HCT116 (cell line): ENCODE measurements around the gene USH1G.
A peak's percentile ranks its signal among the peaks of the same experiment; 100 is the strongest.

ENCODE experiments used
- CEBPB ChIP-seq: IDR thresholded peaks from 2 replicates; pipeline ENCODE4 v1.6.1; 2012; ENCODE audit warnings: low read depth
- CTCF ChIP-seq, 3 experiments: fragments of 200-600 bp in 1 of 3; sonication (generic) in 1 of 3; IDR thresholded peaks in 2 of 3; conservative IDR thresholded peaks in 1 of 3; 2 replicates each; pipeline ENCODE4 v1.5.1; 2012 to 2017; ENCODE audit warnings: low read depth in 2 of 3, low read length in 2 of 3, antibody characterized with exemption in 1 of 3, borderline replicate concordance in 1 of 3, control low read depth in 1 of 3, mild to moderate bottlenecking in 1 of 3, mixed read lengths in 1 of 3, mixed run types in 1 of 3, moderate library complexity in 1 of 3; ENCODE audit not compliant: insufficient read depth in 1 of 3
- EGR1 ChIP-seq: IDR thresholded peaks from 2 replicates; pipeline ENCODE4 v1.6.1; 2012; ENCODE audit warnings: low read depth
- EZH2 ChIP-seq: fragments of 200-600 bp; sonication (generic); IDR thresholded peaks from 2 replicates; pipeline ENCODE4 v1.6.1; 2017; ENCODE audit warnings: antibody characterized with exemption, mixed run types
- FOSL1 ChIP-seq: IDR thresholded peaks from 2 replicates; pipeline ENCODE4 v1.6.1; 2012; ENCODE audit warnings: low read depth
- POLR2A ChIP-seq: IDR thresholded peaks from 2 replicates; pipeline ENCODE4 v1.7.0; 2011; ENCODE audit warnings: borderline replicate concordance; ENCODE audit not compliant: insufficient read depth, insufficient read length; ENCODE audit errors: extremely low read depth
- POLR2AphosphoS5 ChIP-seq: IDR thresholded peaks from 2 replicates; pipeline ENCODE4 v1.6.1; 2011; ENCODE audit warnings: mild to moderate bottlenecking, low read depth, low read length, moderate library complexity
- RAD21 ChIP-seq: IDR thresholded peaks from 2 replicates; pipeline ENCODE4 v1.6.1; 2012; ENCODE audit warnings: low read depth, mild to moderate bottlenecking
- SIN3A ChIP-seq: IDR thresholded peaks from 2 replicates; pipeline ENCODE4 v1.6.1; 2012; ENCODE audit warnings: low read depth
- SP1 ChIP-seq: IDR thresholded peaks from 2 replicates; pipeline ENCODE4 v1.6.1; 2012; ENCODE audit warnings: low read depth
- SRF ChIP-seq: IDR thresholded peaks from 2 replicates; pipeline ENCODE4 v1.6.1; 2012; ENCODE audit warnings: low read depth
- ZNF274 ChIP-seq: fragments of 200-500 bp; sonication (Bioruptor generic); IDR thresholded peaks from 2 replicates; pipeline ENCODE4 v1.6.1; 2014; ENCODE audit warnings: mild to moderate bottlenecking, low read depth, low read length, inconsistent platforms
- TF ChIP-seq, protein P1 (sequence below): IDR thresholded peaks from 2 replicates; pipeline ENCODE4 v1.6.1; 2012; ENCODE audit warnings: low read depth

GRCh38 chr17:74968361-74968780, 45.3 kb upstream of the USH1G start:
- TF ChIP-seq, protein P1, sequence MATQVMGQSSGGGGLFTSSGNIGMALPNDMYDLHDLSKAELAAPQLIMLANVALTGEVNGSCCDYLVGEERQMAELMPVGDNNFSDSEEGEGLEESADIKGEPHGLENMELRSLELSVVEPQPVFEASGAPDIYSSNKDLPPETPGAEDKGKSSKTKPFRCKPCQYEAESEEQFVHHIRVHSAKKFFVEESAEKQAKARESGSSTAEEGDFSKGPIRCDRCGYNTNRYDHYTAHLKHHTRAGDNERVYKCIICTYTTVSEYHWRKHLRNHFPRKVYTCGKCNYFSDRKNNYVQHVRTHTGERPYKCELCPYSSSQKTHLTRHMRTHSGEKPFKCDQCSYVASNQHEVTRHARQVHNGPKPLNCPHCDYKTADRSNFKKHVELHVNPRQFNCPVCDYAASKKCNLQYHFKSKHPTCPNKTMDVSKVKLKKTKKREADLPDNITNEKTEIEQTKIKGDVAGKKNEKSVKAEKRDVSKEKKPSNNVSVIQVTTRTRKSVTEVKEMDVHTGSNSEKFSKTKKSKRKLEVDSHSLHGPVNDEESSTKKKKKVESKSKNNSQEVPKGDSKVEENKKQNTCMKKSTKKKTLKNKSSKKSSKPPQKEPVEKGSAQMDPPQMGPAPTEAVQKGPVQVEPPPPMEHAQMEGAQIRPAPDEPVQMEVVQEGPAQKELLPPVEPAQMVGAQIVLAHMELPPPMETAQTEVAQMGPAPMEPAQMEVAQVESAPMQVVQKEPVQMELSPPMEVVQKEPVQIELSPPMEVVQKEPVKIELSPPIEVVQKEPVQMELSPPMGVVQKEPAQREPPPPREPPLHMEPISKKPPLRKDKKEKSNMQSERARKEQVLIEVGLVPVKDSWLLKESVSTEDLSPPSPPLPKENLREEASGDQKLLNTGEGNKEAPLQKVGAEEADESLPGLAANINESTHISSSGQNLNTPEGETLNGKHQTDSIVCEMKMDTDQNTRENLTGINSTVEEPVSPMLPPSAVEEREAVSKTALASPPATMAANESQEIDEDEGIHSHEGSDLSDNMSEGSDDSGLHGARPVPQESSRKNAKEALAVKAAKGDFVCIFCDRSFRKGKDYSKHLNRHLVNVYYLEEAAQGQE: no peak
- TF ChIP-seq CTCF (IDR thresholded peaks at IDR 0.05 in 2 of 3, conservative IDR thresholded peaks at IDR 0.05 in 1 of 3; ENCODE audit: borderline replicate concordance in 1 of 3, insufficient read depth in 1 of 3, low read depth in 2 of 3, low read length in 2 of 3) (no peak), POLR2AphosphoS5 (peak; percentile 23; the same call in 1 of the 2 replicates), FOSL1 (no peak), EZH2 (no peak), RAD21 (no peak), SRF (no peak), POLR2A (no peak), EGR1 (no peak), SIN3A (no peak), ZNF274 (no peak), SP1 (no peak), CEBPB (no peak)
